HepG2 (cell line): ENCODE data around the gene EIF4G2. TPM values are rescaled to one million over a fixed set of nuclear protein-coding genes. Genes with fewer than 3 reads are reported as not detected.
A peak's percentile ranks its signal among the peaks of the same experiment; 100 is the strongest.

Experiments used
- ATAC-seq: fragments of 200-7000 bp; cut with Tn5 transposase; 3 replicates; pipeline ENCODE4 v1.9.1; 2020; ENCODE audit warnings: mild to moderate bottlenecking, moderate library complexity
- BruUV-seq: library from RNA; stranded (reverse); fragments of 400-500 nt; replicated peaks from 2 replicates; lab custom pipeline; 2021; lab: Mats Ljungman, UMichigan
- CTCF ChIA-PET: fragments of 300-600 bp; formaldehyde crosslinking; extraction: SDS; loops from one replicate; lab custom pipeline; 2021; ENCODE audit warnings: low total read pairs, inconsistent platforms, low intra/inter-chr PET ratio; lab: Yijun Ruan, JAX
- POLR2A ChIA-PET: fragments of 350-600 bp; sonication (Branson Sonifier 250); formaldehyde crosslinking; loops from one replicate; lab custom pipeline; 2020; ENCODE audit warnings: antibody characterized with exemption, inconsistent platforms; lab: Yijun Ruan, JAX
- DNase-seq: peaks from one replicate; pipeline ENCODE4 v3.0.0-alpha.2; 2015; ENCODE audit warnings: low spot score
- FAIRE-seq: peaks from 3 replicates; lab custom pipeline; 2011; peaks lifted over from hg19 to GRCh38; lab: Jason Lieb, UNC
- H2AFZ ChIP-seq: one replicate; pipeline ENCODE4 v1.6.1; 2011; ENCODE audit warnings: low read length, inconsistent platforms
- H3K27ac ChIP-seq: fragments of 300-600 bp; 3 replicates; pipeline ENCODE4 v1.8.0; 2011; ENCODE audit warnings: mixed run types, mild to moderate bottlenecking, mixed read lengths, low read length, inconsistent platforms; ENCODE audit not compliant: insufficient read depth; ENCODE audit errors: extremely low read length
- H3K27me3 ChIP-seq, 2 experiments: fragments of 200-600 bp in 1 of 2; 2 replicates in 1 of 2; 3 replicates in 1 of 2; pipeline versions ENCODE4 v1.6.0 to v1.8.0; 2011; ENCODE audit warnings: low read length in 2 of 2, mild to moderate bottlenecking in 2 of 2, moderate library complexity in 2 of 2, inconsistent platforms in 1 of 2; ENCODE audit not compliant: insufficient read depth in 2 of 2, control insufficient read depth in 1 of 2
- H3K36me3 ChIP-seq, 2 experiments: fragments of 200-600 bp in 1 of 2; replicated peaks in 1 of 2; 2 replicates in 1 of 2; 3 replicates in 1 of 2; pipeline versions ENCODE4 v1.5.1 to v1.8.0; 2011; ENCODE audit warnings: low read length in 2 of 2, inconsistent platforms in 1 of 2; ENCODE audit not compliant: insufficient read depth in 2 of 2, control insufficient read depth in 1 of 2
- H3K4me1 ChIP-seq: 2 replicates; pipeline ENCODE4 v1.5.1; 2012; ENCODE audit warnings: low read length, inconsistent platforms; ENCODE audit not compliant: insufficient read depth
- H3K4me2 ChIP-seq: 2 replicates; pipeline ENCODE4 v1.6.0; 2011; ENCODE audit warnings: low read depth, low read length, inconsistent platforms
- H3K4me3 ChIP-seq, 3 experiments: fragments of 200-600 bp in 1 of 3; sonication (generic), shearing (Covaris generic) in 1 of 3; replicated peaks in 1 of 3; 2 replicates each; pipeline ENCODE4 v1.5.1; 2011 to 2016; ENCODE audit warnings: low read length in 3 of 3, inconsistent platforms in 2 of 3, low read depth in 2 of 3, mild to moderate bottlenecking in 2 of 3, control low read depth in 1 of 3, mixed read lengths in 1 of 3; ENCODE audit not compliant: insufficient read depth in 1 of 3
- H3K79me2 ChIP-seq: one replicate; pipeline ENCODE4 v1.6.1; 2011; ENCODE audit warnings: low read length, inconsistent platforms; ENCODE audit not compliant: insufficient read depth
- H3K9ac ChIP-seq: 2 replicates; pipeline ENCODE4 v1.6.0; 2011; ENCODE audit warnings: mild to moderate bottlenecking, low read depth, low read length, inconsistent platforms; ENCODE audit not compliant: insufficient read depth
- H3K9me3 ChIP-seq: 2 replicates; pipeline ENCODE4 v1.5.1; 2012; ENCODE audit warnings: mild to moderate bottlenecking, low read length
- H4K20me1 ChIP-seq: 2 replicates; pipeline ENCODE4 v1.6.0; 2011; ENCODE audit warnings: inconsistent platforms, mild to moderate bottlenecking, low read length, moderate library complexity; ENCODE audit not compliant: insufficient read depth
- BHLHE40 ChIP-seq: IDR thresholded peaks from 2 replicates; pipeline ENCODE4 v1.6.1; 2011; ENCODE audit warnings: low read length, improper control_type of control experiment
- DMAP1 ChIP-seq: IDR thresholded peaks from 2 replicates; pipeline ENCODE4 v1.6.1; 2016
- GLMP ChIP-seq: sonication (generic); formaldehyde crosslinking; IDR thresholded peaks from 2 replicates; pipeline ENCODE4 v1.9.0; 2021; ENCODE audit warnings: missing genetic modification reagents, mild to moderate bottlenecking, borderline replicate concordance
- KLF16 ChIP-seq, 2 experiments: sonication (generic) in 1 of 2; formaldehyde crosslinking in 1 of 2; IDR thresholded peaks; 2 replicates each; pipeline versions ENCODE4 v1.6.1 to v1.8.0; 2016 to 2023; ENCODE audit warnings: missing genetic modification reagents in 2 of 2, missing compliant biosample characterization in 1 of 2
- MTF1 ChIP-seq: sonication (generic); formaldehyde crosslinking; IDR thresholded peaks from 2 replicates; pipeline ENCODE4 v1.5.0; 2020; ENCODE audit warnings: missing genetic modification reagents
- PLSCR1 ChIP-seq: sonication (generic); formaldehyde crosslinking; IDR thresholded peaks from 2 replicates; pipeline ENCODE4 v1.5.0; 2020; ENCODE audit warnings: missing genetic modification reagents, mild to moderate bottlenecking, borderline replicate concordance
- RARA ChIP-seq: IDR thresholded peaks from 2 replicates; pipeline ENCODE4 v1.6.1; 2016; ENCODE audit warnings: missing genetic modification reagents, missing compliant biosample characterization
- RNF219 ChIP-seq: sonication (generic); formaldehyde crosslinking; IDR thresholded peaks from 2 replicates; pipeline ENCODE4 v1.5.0; 2020; ENCODE audit warnings: mild to moderate bottlenecking, missing genetic modification reagents
- RXRA ChIP-seq: sonication (generic); formaldehyde crosslinking; IDR thresholded peaks from 2 replicates; pipeline ENCODE4 v1.5.1; 2020; ENCODE audit warnings: missing genetic modification reagents
- ZNF121 ChIP-seq: sonication (generic); formaldehyde crosslinking; IDR thresholded peaks from 2 replicates; pipeline ENCODE4 v1.5.0; 2020; ENCODE audit warnings: mild to moderate bottlenecking, missing genetic modification reagents
- ZNF512 ChIP-seq: sonication (generic); formaldehyde crosslinking; IDR thresholded peaks from 2 replicates; pipeline ENCODE4 v1.4.0; 2020; ENCODE audit warnings: mild to moderate bottlenecking, missing genetic modification reagents
- ZNF672 ChIP-seq: sonication (generic); formaldehyde crosslinking; IDR thresholded peaks from 2 replicates; pipeline ENCODE4 v1.8.1; 2022; ENCODE audit warnings: missing genetic modification reagents
- ZNF777 ChIP-seq: sonication (generic); formaldehyde crosslinking; IDR thresholded peaks from 2 replicates; pipeline ENCODE4 v1.4.0; 2020; ENCODE audit warnings: missing genetic modification reagents
- WGBS: methylation state at CpG from one replicate; pipeline ENCODE4 v1.1.6; 2017; ENCODE audit warnings: low lambda C conversion rate; 5-methylcytosine and 5-hydroxymethylcytosine counted together
- in situ Hi-C: cut with HindIII; loops from 2 replicates; pipeline ENCODE4 v1.10.0; 2017; ENCODE audit warnings: low pct_unique_long_range_greater_than_20kb; ENCODE audit not compliant: extremely low pct_ligation_motif_present
- intact Hi-C: fragments of 100-400 bp; cut with micrococcal nuclease; formaldehyde crosslinking; loops from one replicate; pipeline ENCODE4 v1.10.0; 2022; ENCODE audit not compliant: unreplicated experiment
- polyA plus RNA-seq, 8 experiments: library from polyadenylated mRNA; depleted of rRNA in 3 of 8; stranded (reverse) in 7 of 8; unstranded in 1 of 8; fragments of >200 nt; fragmentation: Illumina TruSeq in 4 of 8; extraction: Trizol in 4 of 8; gene quantifications; 2 replicates each; pipeline versions ENCODE4 v1.2.1 to v1.2.3, GENCODE V29; 2011 to 2016; ENCODE audit warnings: low read depth in 4 of 8, missing spikeins in 1 of 8, mixed read lengths in 1 of 8; ENCODE audit not compliant: insufficient read depth in 1 of 8
- total RNA-seq, 5 experiments: library from RNA; depleted of rRNA; stranded (reverse); fragments of >200 nt; fragmentation: Illumina TruSeq; extraction: Trizol; gene quantifications; 2 replicates each; pipeline ENCODE4 v1.2.3, GENCODE V29; 2016; ENCODE audit warnings: low read depth in 1 of 5
- TF ChIP-seq, protein P1 (sequence below): sonication (generic); formaldehyde crosslinking; IDR thresholded peaks from 2 replicates; pipeline ENCODE4 v1.4.0; 2020; ENCODE audit warnings: missing genetic modification reagents
- TF ChIP-seq, protein P2 (sequence below), 2 experiments: sonication (generic) in 1 of 2; formaldehyde crosslinking in 1 of 2; IDR thresholded peaks; 2 replicates each; pipeline versions ENCODE4 v1.4.0 to v1.6.1; 2018 to 2020; ENCODE audit warnings: missing genetic modification reagents in 2 of 2, borderline replicate concordance in 1 of 2, low read depth in 1 of 2, mild to moderate bottlenecking in 1 of 2, missing biosample characterization in 1 of 2

Gene EIF4G2
- total and polyA plus RNA-seq, 2 of the 13 experiments (the other 11 are each of a cell fraction or from before 2014, with no cell fraction given): 362 to 546 TPM

- POLR2A ChIA-PET: no interaction called here
- DNase-seq (no peak), ATAC-seq (no peak), FAIRE-seq (no peak)
- H3K79me2 ChIP-seq: peaks cover 13% of the 10 kb centered on the region
- peak overlapping the region; percentile 76 for H3K4me2 ChIP-seq
- no peaks in the 10 kb centered on the region for H3K9me3 ChIP-seq
- intact Hi-C loops: no loop called here
- in situ Hi-C loops: no loop called here
- H3K27ac ChIP-seq: no peak overlapping the region
- H3K4me3 ChIP-seq: peak overlapping the region; percentile 75 to 91 (median 87); a peak in 5 of 6 replicates
- 83% methylated on average over 7 of the region's 7 CpGs for WGBS
- H3K36me3 ChIP-seq: peaks cover 8 to 23% of the 10 kb centered on the region in 2 experiments
- no peaks in the 10 kb centered on the region; a peak in 1 of 5 replicates for H3K27me3 ChIP-seq
- H2AFZ ChIP-seq: no peak overlapping the region
- BruUV-seq: no TSS peak
- H3K9ac ChIP-seq: peak overlapping the region; percentile 78; the same call in 1 of the 2 replicates
- H3K4me1 ChIP-seq: peaks cover 10% of the 10 kb centered on the region
- CTCF ChIA-PET: no interaction called here
- H4K20me1 ChIP-seq: no peaks in the 10 kb centered on the region; the same call in 1 of the 2 replicates
- TF ChIP-seq ZNF121 (CRISPR knock-in tag) (no peak), PLSCR1 (no peak), RXRA (CRISPR knock-in tag) (no peak), ZNF672 (CRISPR knock-in tag) (no peak), ZNF777 (CRISPR knock-in tag) (no peak), MTF1 (CRISPR knock-in tag) (no peak), DMAP1 (CRISPR knock-in tag) (no peak), RNF219 (CRISPR knock-in tag) (no peak), GLMP (CRISPR knock-in tag) (no peak), BHLHE40 (no peak), RARA (CRISPR knock-in tag) (no peak), ZNF512 (CRISPR knock-in tag) (no peak), KLF16 (CRISPR knock-in tag; IDR thresholded peaks at IDR 0.05) (no peak)
- TF ChIP-seq, protein P1, sequence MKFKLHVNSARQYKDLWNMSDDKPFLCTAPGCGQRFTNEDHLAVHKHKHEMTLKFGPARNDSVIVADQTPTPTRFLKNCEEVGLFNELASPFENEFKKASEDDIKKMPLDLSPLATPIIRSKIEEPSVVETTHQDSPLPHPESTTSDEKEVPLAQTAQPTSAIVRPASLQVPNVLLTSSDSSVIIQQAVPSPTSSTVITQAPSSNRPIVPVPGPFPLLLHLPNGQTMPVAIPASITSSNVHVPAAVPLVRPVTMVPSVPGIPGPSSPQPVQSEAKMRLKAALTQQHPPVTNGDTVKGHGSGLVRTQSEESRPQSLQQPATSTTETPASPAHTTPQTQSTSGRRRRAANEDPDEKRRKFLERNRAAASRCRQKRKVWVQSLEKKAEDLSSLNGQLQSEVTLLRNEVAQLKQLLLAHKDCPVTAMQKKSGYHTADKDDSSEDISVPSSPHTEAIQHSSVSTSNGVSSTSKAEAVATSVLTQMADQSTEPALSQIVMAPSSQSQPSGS (CRISPR knock-in tag): no peak
- TF ChIP-seq, protein P2, sequence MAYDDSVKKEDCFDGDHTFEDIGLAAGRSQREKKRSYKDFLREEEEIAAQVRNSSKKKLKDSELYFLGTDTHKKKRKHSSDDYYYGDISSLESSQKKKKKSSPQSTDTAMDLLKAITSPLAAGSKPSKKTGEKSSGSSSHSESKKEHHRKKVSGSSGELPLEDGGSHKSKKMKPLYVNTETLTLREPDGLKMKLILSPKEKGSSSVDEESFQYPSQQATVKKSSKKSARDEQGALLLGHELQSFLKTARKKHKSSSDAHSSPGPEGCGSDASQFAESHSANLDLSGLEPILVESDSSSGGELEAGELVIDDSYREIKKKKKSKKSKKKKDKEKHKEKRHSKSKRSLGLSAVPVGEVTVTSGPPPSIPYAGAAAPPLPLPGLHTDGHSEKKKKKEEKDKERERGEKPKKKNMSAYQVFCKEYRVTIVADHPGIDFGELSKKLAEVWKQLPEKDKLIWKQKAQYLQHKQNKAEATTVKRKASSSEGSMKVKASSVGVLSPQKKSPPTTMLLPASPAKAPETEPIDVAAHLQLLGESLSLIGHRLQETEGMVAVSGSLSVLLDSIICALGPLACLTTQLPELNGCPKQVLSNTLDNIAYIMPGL (CRISPR knock-in tag; IDR thresholded peaks at IDR 0.05; ENCODE audit: borderline replicate concordance in 1 of 2, low read depth in 1 of 2): no peak
Measured at GRCh38 chr11:10752486-10752885, 56.2 kb downstream of the EIF4G2 start.
